Measurements from ENCODE around the gene RBM28. TPM values are rescaled to one million over a fixed set of nuclear protein-coding genes. Genes with fewer than 3 reads are reported as not detected.

RBM28 gene
- total and polyA plus RNA-seq, 2 donors from 2014 or later: 11.5 to 35.2 TPM

DNA sequence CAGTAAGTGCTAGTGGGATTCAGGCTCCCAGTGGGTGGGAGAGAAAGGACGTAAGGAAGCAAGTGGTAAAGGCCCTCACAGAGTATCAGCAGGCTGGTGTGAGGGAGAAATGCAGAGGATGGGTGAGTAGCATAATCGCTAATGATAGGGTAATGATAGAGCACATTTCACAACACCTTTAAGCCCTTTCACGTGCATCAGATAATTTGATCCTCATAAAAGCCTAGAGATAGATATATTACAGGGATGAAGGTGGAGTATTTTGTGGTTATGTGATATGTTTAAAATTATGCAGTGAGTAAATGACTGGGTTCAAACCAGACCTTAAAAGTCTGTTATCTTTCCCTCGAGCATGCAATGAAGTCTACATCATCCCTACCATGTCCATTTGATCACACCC lies 92.4 kb downstream of the RBM28 start:
- Histone ChIP-seq H3K9me3 (ENCODE audit: control insufficient read depth in 2 of 3, insufficient read depth in 1 of 3, low read length in 3 of 3) (no peaks in the 10 kb centered on the region), H3K9ac (ENCODE audit: low read length in 3 of 3) (no peak overlapping the region), H3K36me3 (ENCODE audit: control insufficient read depth in 2 of 3, insufficient read depth in 3 of 3, low read length in 3 of 3) (no peaks in the 10 kb centered on the region), H3K4me3 (ENCODE audit: low read length in 3 of 3) (no peak overlapping the region), H3K27me3 (ENCODE audit: control insufficient read depth, insufficient read depth, low read length) (no peaks in the 10 kb centered on the region), H3K4me1 (ENCODE audit: control insufficient read depth in 2 of 3, insufficient read depth in 2 of 3, low read depth in 1 of 3, low read length in 3 of 3) (no peaks in the 10 kb centered on the region), H3K27ac (ENCODE audit: low read depth in 2 of 2, low read length in 2 of 2) (no peak overlapping the region)
- intact Hi-C loops (cut with DNase I): no loop called here
- TF ChIP-seq, protein P1, sequence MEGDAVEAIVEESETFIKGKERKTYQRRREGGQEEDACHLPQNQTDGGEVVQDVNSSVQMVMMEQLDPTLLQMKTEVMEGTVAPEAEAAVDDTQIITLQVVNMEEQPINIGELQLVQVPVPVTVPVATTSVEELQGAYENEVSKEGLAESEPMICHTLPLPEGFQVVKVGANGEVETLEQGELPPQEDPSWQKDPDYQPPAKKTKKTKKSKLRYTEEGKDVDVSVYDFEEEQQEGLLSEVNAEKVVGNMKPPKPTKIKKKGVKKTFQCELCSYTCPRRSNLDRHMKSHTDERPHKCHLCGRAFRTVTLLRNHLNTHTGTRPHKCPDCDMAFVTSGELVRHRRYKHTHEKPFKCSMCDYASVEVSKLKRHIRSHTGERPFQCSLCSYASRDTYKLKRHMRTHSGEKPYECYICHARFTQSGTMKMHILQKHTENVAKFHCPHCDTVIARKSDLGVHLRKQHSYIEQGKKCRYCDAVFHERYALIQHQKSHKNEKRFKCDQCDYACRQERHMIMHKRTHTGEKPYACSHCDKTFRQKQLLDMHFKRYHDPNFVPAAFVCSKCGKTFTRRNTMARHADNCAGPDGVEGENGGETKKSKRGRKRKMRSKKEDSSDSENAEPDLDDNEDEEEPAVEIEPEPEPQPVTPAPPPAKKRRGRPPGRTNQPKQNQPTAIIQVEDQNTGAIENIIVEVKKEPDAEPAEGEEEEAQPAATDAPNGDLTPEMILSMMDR (IDR thresholded peaks at IDR 0.05; ENCODE audit: borderline replicate concordance, extremely low read depth, insufficient read depth): no peak
- FAIRE-seq (no peak), DNase-seq (no peak)

Other genes starting within 250 kb of the RBM28 start
- gene LEP, start 102.6 kb downstream of the RBM28 start, total RNA-seq: not detected
- not detected for gene LEP, start 102.6 kb downstream of the RBM28 start, polyA plus RNA-seq (ENCODE audit: insufficient read depth, low read depth, low replicate concordance)
- gene PRRT4, start 17.8 kb upstream of the RBM28 start, total RNA-seq: not detected
- not detected for gene PRRT4, start 17.8 kb upstream of the RBM28 start, polyA plus RNA-seq (ENCODE audit: insufficient read depth, low read depth, low replicate concordance)
- gene IMPDH1, start 66.1 kb upstream of the RBM28 start, total RNA-seq: 40.3 TPM
- gene IMPDH1, start 66.1 kb upstream of the RBM28 start, polyA plus RNA-seq (ENCODE audit: insufficient read depth, low read depth, low replicate concordance): 20.9 TPM
- gene HILPDA, start 112.0 kb upstream of the RBM28 start, total RNA-seq: 10.3 TPM
- 7.2 TPM for gene HILPDA, start 112.0 kb upstream of the RBM28 start, polyA plus RNA-seq (ENCODE audit: insufficient read depth, low read depth, low replicate concordance)
- 26.0 TPM for gene METTL2B, start 132.8 kb upstream of the RBM28 start, total RNA-seq
- 11.8 TPM for gene METTL2B, start 132.8 kb upstream of the RBM28 start, polyA plus RNA-seq (ENCODE audit: insufficient read depth, low read depth, low replicate concordance)

Measured in kidney (tissue), 14 donors.